HG03442 (cell line): ENCODE measurements around the gene IGSF23.

Experiments used
- ATAC-seq: cut with Tn5 transposase; IDR thresholded peaks from one replicate; pipeline ENCODE4 v1.9.1; 2021; ENCODE audit warnings: mild to moderate bottlenecking, moderate library complexity; ENCODE audit not compliant: unreplicated experiment

IGSF23 gene

GRCh38 chr19:44636439-44637389 lies 23.4 kb downstream of the IGSF23 start:
- ATAC-seq: no peak

GRCh38 chr19:44637390-44637764 lies 24.0 kb downstream of the IGSF23 start:
- ATAC-seq: no peak

GRCh38 chr19:44640518-44640917 lies 27.2 kb downstream of the IGSF23 start:
- ATAC-seq: no peak

- ATAC-seq: no peak
These were observed 28.3 kb downstream of the IGSF23 start for GRCh38 chr19:44641501-44642265.

- ATAC-seq: no peak
These were observed 29.0 kb downstream of the IGSF23 start for GRCh38 chr19:44642377-44642776.

GRCh38 chr19:44643605-44644401 lies 30.4 kb downstream of the IGSF23 start, which contains the start of gene PVR:
PVR (plus strand) TSS chr19:44643910; CDS start chr19:44644097, 187 bp downstream.
- no peak for ATAC-seq

- no peak for ATAC-seq
These were observed 31.1 kb downstream of the IGSF23 start for GRCh38 chr19:44644402-44645016.

- ATAC-seq: no peak
These were observed 32.2 kb downstream of the IGSF23 start for GRCh38 chr19:44645407-44646048.

GRCh38 chr19:44646049-44646416 lies 32.7 kb downstream of the IGSF23 start:
- no peak for ATAC-seq

- ATAC-seq: no peak
These were observed 33.8 kb downstream of the IGSF23 start for GRCh38 chr19:44647144-44647543.

- no peak for ATAC-seq
These were observed 35.4 kb downstream of the IGSF23 start for GRCh38 chr19:44648631-44649251.

GRCh38 chr19:44649578-44650145 lies 36.3 kb downstream of the IGSF23 start:
- ATAC-seq: no peak

GRCh38 chr19:44653343-44653742 lies 40.0 kb downstream of the IGSF23 start:
- no peak for ATAC-seq

- ATAC-seq: peak; percentile 74
These were observed 40.8 kb downstream of the IGSF23 start for GRCh38 chr19:44653977-44654774.

GRCh38 chr19:44657211-44657921 lies 44.0 kb downstream of the IGSF23 start:
- ATAC-seq: no peak

GRCh38 chr19:44658069-44658733 lies 44.8 kb downstream of the IGSF23 start:
- no peak for ATAC-seq

- ATAC-seq: no peak
These were observed 46.7 kb downstream of the IGSF23 start for GRCh38 chr19:44660081-44660480.
